DND-41 (cell line): ENCODE results near the gene GPATCH3.
"Not testable (repeated sequence)": the region's sequence is repeated elsewhere in the genome, so short reads cannot be mapped to it uniquely, and the experiment has no call there.

Experiments used
- ATAC-seq: fragments of 200-7000 bp; cut with Tn5 transposase; 3 replicates; pipeline ENCODE4 v1.9.1; 2021; ENCODE audit warnings: low read depth; ENCODE audit not compliant: insufficient read depth
- DNase-seq: peaks from one replicate; pipeline ENCODE4 v3.0.0-alpha.2; 2020
- H2AFZ ChIP-seq: 2 replicates; pipeline ENCODE4 v1.6.0; 2012; ENCODE audit warnings: low read depth, low read length
- H3K27ac ChIP-seq: 2 replicates; pipeline ENCODE4 v1.5.1; 2012; ENCODE audit warnings: low read length, inconsistent platforms
- H3K27me3 ChIP-seq: fragments of 200-600 bp; sonication (generic); 2 replicates; pipeline ENCODE4 v1.6.0; 2012; ENCODE audit warnings: low read length, mild to moderate bottlenecking, inconsistent platforms; ENCODE audit not compliant: insufficient read depth, poor library complexity
- H3K36me3 ChIP-seq: 2 replicates; pipeline ENCODE4 v1.5.1; 2012; ENCODE audit warnings: low read length, inconsistent platforms; ENCODE audit not compliant: insufficient read depth
- H3K4me1 ChIP-seq: 2 replicates; pipeline ENCODE4 v1.5.1; 2012; ENCODE audit warnings: mild to moderate bottlenecking, low read length; ENCODE audit not compliant: insufficient read depth
- H3K4me2 ChIP-seq: 2 replicates; pipeline ENCODE4 v1.6.0; 2012; ENCODE audit warnings: mild to moderate bottlenecking, moderate library complexity, low read length, inconsistent platforms; ENCODE audit not compliant: insufficient read depth
- H3K4me3 ChIP-seq, 2 experiments: fragments of 200-600 bp in 1 of 2; shearing (Covaris generic) in 1 of 2; 2 replicates each; pipeline ENCODE4 v1.5.1; 2012 to 2016; ENCODE audit warnings: inconsistent platforms in 2 of 2, low read length in 2 of 2, mild to moderate bottlenecking in 2 of 2, low read depth in 1 of 2, moderate library complexity in 1 of 2
- H3K79me2 ChIP-seq: 2 replicates; pipeline ENCODE4 v1.6.0; 2012; ENCODE audit warnings: low read length, inconsistent platforms; ENCODE audit not compliant: insufficient read depth
- H3K9ac ChIP-seq: 2 replicates; pipeline ENCODE4 v1.6.0; 2012; ENCODE audit warnings: low read depth, mild to moderate bottlenecking, inconsistent platforms, low read length, moderate library complexity
- H3K9me3 ChIP-seq: 2 replicates; pipeline ENCODE4 v1.5.1; 2012; ENCODE audit warnings: low read length, moderate library complexity, mild to moderate bottlenecking, inconsistent platforms; ENCODE audit not compliant: insufficient read depth, severe bottlenecking
- H4K20me1 ChIP-seq: 2 replicates; pipeline ENCODE4 v1.6.0; 2012; ENCODE audit warnings: low read length; ENCODE audit not compliant: insufficient read depth
- CTCF ChIP-seq: IDR thresholded peaks from 2 replicates; pipeline ENCODE4 v1.5.1; 2012; ENCODE audit warnings: borderline replicate concordance, low read length, moderate library complexity, mild to moderate bottlenecking; ENCODE audit not compliant: poor library complexity, severe bottlenecking; ENCODE audit errors: extremely low read depth
- EZH2 ChIP-seq: IDR thresholded peaks from 3 replicates; pipeline ENCODE4 v1.6.1; 2012; ENCODE audit warnings: borderline replicate concordance, low read depth, mild to moderate bottlenecking, moderate library complexity, low read length, inconsistent platforms; ENCODE audit not compliant: severe bottlenecking

GPATCH3 gene

GRCh38 chr1:26888231-26888630 lies 12.0 kb downstream of the GPATCH3 start:
- ATAC-seq, result no peak
- Histone ChIP-seq H3K4me3 (no peak overlapping the region), H3K4me2 (no peak overlapping the region; the same call in 1 of the 2 replicates), H3K4me1 (peaks cover 25% of the 10 kb centered on the region), H3K27me3 (no peaks in the 10 kb centered on the region), H3K9me3 (no peaks in the 10 kb centered on the region), H3K9ac (no peak overlapping the region), H3K79me2 (peaks cover 29% of the 10 kb centered on the region), H4K20me1 (peaks cover 13% of the 10 kb centered on the region; the same call in 1 of the 2 replicates), H3K36me3 (peaks cover 72% of the 10 kb centered on the region), H3K27ac (no peak overlapping the region), H2AFZ (no peak overlapping the region)
- DNase-seq, result no peak
- TF ChIP-seq EZH2, result no peak

GRCh38 chr1:26887125-26887524 lies 13.1 kb downstream of the GPATCH3 start:
- peaks cover 25% of the 10 kb centered on the region for H3K4me1 ChIP-seq
- peaks cover 30% of the 10 kb centered on the region for H3K79me2 ChIP-seq
- H3K4me2 ChIP-seq, result no peak overlapping the region
- DNase-seq (no peak), ATAC-seq (no peak)
- no peaks in the 10 kb centered on the region for H3K9me3 ChIP-seq
- H3K36me3 ChIP-seq, result peaks cover 72% of the 10 kb centered on the region
- H3K9ac ChIP-seq, result no peak overlapping the region
- no peak overlapping the region for H3K4me3 ChIP-seq
- H4K20me1 ChIP-seq, result peaks cover 19% of the 10 kb centered on the region; the same call in 1 of the 2 replicates
- H2AFZ ChIP-seq, result no peak overlapping the region
- H3K27me3 ChIP-seq, result no peaks in the 10 kb centered on the region
- no peak overlapping the region for H3K27ac ChIP-seq
- TF ChIP-seq CTCF (peak; percentile 36), EZH2 (no peak)

GRCh38 chr1:26882696-26883463 lies 17.4 kb downstream of the GPATCH3 start:
- Histone ChIP-seq H3K9me3 (no peaks in the 10 kb centered on the region), H3K4me1 (no peaks in the 10 kb centered on the region), H3K4me2 (no peak overlapping the region), H4K20me1 (peaks cover 12% of the 10 kb centered on the region; the same call in 1 of the 2 replicates), H3K9ac (no peak overlapping the region), H2AFZ (no peak overlapping the region), H3K27ac (no peak overlapping the region), H3K27me3 (no peaks in the 10 kb centered on the region), H3K36me3 (peaks cover 76% of the 10 kb centered on the region), H3K4me3 (no peak overlapping the region), H3K79me2 (peaks cover 4% of the 10 kb centered on the region; the same call in 1 of the 2 replicates)
- no peak for TF ChIP-seq CTCF
- TF ChIP-seq EZH2, result no peak
- DNase-seq (no peak), ATAC-seq (no peak)

- H3K9ac ChIP-seq, DNase-seq, H3K79me2 ChIP-seq, H3K27me3 ChIP-seq, H3K4me1 ChIP-seq, H3K27ac ChIP-seq, ATAC-seq, H3K4me3 ChIP-seq, H3K9me3 ChIP-seq, H2AFZ ChIP-seq, H3K4me2 ChIP-seq: not testable (repeated sequence)
- Histone ChIP-seq H4K20me1 (peaks cover 12% of the 10 kb centered on the region; the same call in 1 of the 2 replicates), H3K36me3 (peaks cover 78% of the 10 kb centered on the region)
Measured at GRCh38 chr1:26881611-26882010, 18.7 kb downstream of the GPATCH3 start.
